GM12892 (cell line): ENCODE results near the gene EXT2.

Experiments
- POLR2A ChIP-seq: IDR thresholded peaks from 2 replicates; pipeline ENCODE4 v1.6.1; 2011; ENCODE audit warnings: low read depth, low read length, control low read depth
- POLR2AphosphoS5 ChIP-seq: IDR thresholded peaks from 2 replicates; pipeline ENCODE4 v1.6.1; 2011; ENCODE audit warnings: low read depth, low read length, control low read depth
- TAF1 ChIP-seq: IDR thresholded peaks from 2 replicates; pipeline ENCODE4 v1.6.1; 2011; ENCODE audit warnings: low read depth, mild to moderate bottlenecking, control low read depth, low read length, borderline replicate concordance

GRCh38 chr11:44066732-44067141 is 28.7 kb upstream of the EXT2 start:
- TF ChIP-seq TAF1 (no peak), POLR2A (no peak), POLR2AphosphoS5 (no peak)
